PC-9 (cell line): ENCODE measurements around the gene CENPX. TPM values are rescaled to one million over a fixed set of nuclear protein-coding genes. Genes with fewer than 3 reads are reported as not detected.

Experiments
- BruUV-seq: library from RNA; stranded (reverse); fragments of 400-500 nt; replicated peaks from 2 replicates; lab custom pipeline; 2021; lab: Mats Ljungman, UMichigan
- CTCF ChIA-PET: fragments of 300-600 bp; sonication (Branson Sonifier 250); formaldehyde crosslinking; loops from one replicate; lab custom pipeline; 2022; ENCODE audit warnings: antibody characterized with exemption; lab: Charles Lee
- POLR2A ChIA-PET: fragments of 300-600 bp; sonication (Branson Sonifier 250); formaldehyde crosslinking; loops from one replicate; lab custom pipeline; 2022; ENCODE audit warnings: antibody characterized with exemption; ENCODE audit not compliant: unreplicated experiment; lab: Charles Lee
- DNase-seq, 2 experiments: peaks; one replicate each; pipeline versions ENCODE4 v3.0.0 to v3.0.0-alpha.2; 2015 to 2022; ENCODE audit warnings: mixed read lengths in 1 of 2
- H2AFZ ChIP-seq: fragments of 200-600 bp; sonication (generic); 2 replicates; pipeline ENCODE4 v1.8.1; 2017; ENCODE audit warnings: antibody characterized with exemption
- H3F3A ChIP-seq: fragments of 200-600 bp; sonication (generic); 2 replicates; pipeline ENCODE4 v1.8.1; 2017; ENCODE audit warnings: antibody characterized with exemption, mild to moderate bottlenecking, low read depth; ENCODE audit not compliant: insufficient read depth
- H3K27ac ChIP-seq: fragments of 200-600 bp; sonication (generic); 2 replicates; pipeline ENCODE4 v1.6.1; 2016; ENCODE audit warnings: mixed run types
- H3K27me3 ChIP-seq: fragments of 200-600 bp; sonication (generic); 2 replicates; pipeline ENCODE4 v1.6.1; 2016; ENCODE audit warnings: low read depth, mixed run types; ENCODE audit not compliant: insufficient read depth
- H3K36me3 ChIP-seq: fragments of 200-600 bp; sonication (generic); 2 replicates; pipeline ENCODE4 v1.6.1; 2016; ENCODE audit warnings: low read depth, mixed run types
- H3K4me1 ChIP-seq: fragments of 200-600 bp; sonication (generic); replicated peaks from 2 replicates; pipeline ENCODE4 v1.6.1; 2016; ENCODE audit warnings: mixed run types; ENCODE audit not compliant: insufficient read depth
- H3K4me2 ChIP-seq: fragments of 200-600 bp; sonication (generic); 2 replicates; pipeline ENCODE4 v1.6.1; 2017; ENCODE audit warnings: mixed run types
- H3K4me3 ChIP-seq: fragments of 200-600 bp; sonication (generic); 2 replicates; pipeline ENCODE4 v1.6.1; 2016; ENCODE audit warnings: mixed run types
- H3K79me2 ChIP-seq: fragments of 200-600 bp; sonication (generic); 2 replicates; pipeline ENCODE4 v1.6.1; 2017; ENCODE audit warnings: low read depth, mixed run types
- H3K9me2 ChIP-seq: fragments of 200-600 bp; sonication (generic); 2 replicates; pipeline ENCODE4 v1.8.1; 2017; ENCODE audit warnings: mild to moderate bottlenecking; ENCODE audit not compliant: insufficient read depth
- H3K9me3 ChIP-seq: fragments of 200-600 bp; sonication (generic); 2 replicates; pipeline ENCODE4 v1.8.1; 2016; ENCODE audit warnings: low read depth; ENCODE audit not compliant: insufficient read depth
- H4K20me1 ChIP-seq: fragments of 200-600 bp; sonication (generic); 2 replicates; pipeline ENCODE4 v1.8.1; 2017; ENCODE audit not compliant: insufficient read depth
- EZH2 ChIP-seq: fragments of 200-600 bp; sonication (generic); IDR thresholded peaks from 2 replicates; pipeline ENCODE4 v1.8.0; 2017; ENCODE audit warnings: antibody characterized with exemption, low read depth
- intact Hi-C: fragments of 100-400 bp; cut with micrococcal nuclease; formaldehyde crosslinking; loops from one replicate; pipeline ENCODE4 v1.10.0; 2022; ENCODE audit not compliant: unreplicated experiment
- total RNA-seq: library from RNA; stranded (reverse); gene quantifications from 2 replicates; pipeline ENCODE4 v1.2.3, GENCODE V29; 2021
- TF ChIP-seq, protein P1 (sequence below): fragments of 200-600 bp; sonication (generic); conservative IDR thresholded peaks from 2 replicates; pipeline ENCODE4 v1.6.1; 2017; ENCODE audit warnings: mixed run types, antibody characterized with exemption, mild to moderate bottlenecking, moderate library complexity

The CENPX gene
- total RNA-seq, 1 experiment from 2014 or later = 132 TPM

GRCh38 chr17:82065638-82066303 is 43.1 kb upstream of the CENPX start, which contains the start of gene DUS1L:
Gene DUS1L, minus strand, starts transcription at chr17:82065804. Its CDS starts 745 bp downstream, at chr17:82065059.
- ChIA-PET CTCF (interaction anchor here (0.6 kb wide), 2 partner anchors 28 to 105 kb away, joined by 3 read pairs; partner anchors contain the start of gene DCXR), POLR2A (interaction anchor here (1.2 kb wide), 1 partner anchor 28 kb away, joined by 5 read pairs; the partner anchor contains the start of gene DCXR)

DNA sequence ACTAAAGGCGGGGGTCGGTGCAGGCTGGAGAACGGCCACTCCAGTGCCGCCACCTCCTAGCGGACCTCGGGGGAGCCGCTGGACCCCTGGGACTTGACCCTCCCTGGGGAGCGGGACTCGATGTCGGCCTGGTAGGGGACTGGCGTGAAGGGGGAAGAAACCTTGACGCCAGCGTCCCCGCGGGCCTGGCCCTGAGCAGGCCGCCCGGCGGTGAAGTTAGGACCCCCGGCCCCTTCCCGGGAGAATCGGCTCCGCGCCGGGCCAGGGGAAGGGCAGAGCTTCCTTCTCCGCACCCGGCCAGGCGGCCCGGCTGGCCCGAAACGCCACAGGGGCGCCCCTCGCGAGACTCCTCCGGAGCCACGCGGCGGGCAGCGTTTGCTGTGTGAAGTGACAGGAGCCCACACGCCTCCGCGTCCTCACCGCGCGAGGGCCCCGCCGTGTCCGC is 42.5 kb upstream of the CENPX start:
- ChIA-PET CTCF (interaction anchor here (0.6 kb wide), 2 partner anchors 28 to 105 kb away, joined by 3 read pairs; partner anchors contain the start of gene DCXR), POLR2A (interaction anchor here (1.2 kb wide), 1 partner anchor 27 kb away, joined by 5 read pairs; the partner anchor contains the start of gene DCXR)
- Histone ChIP-seq H3K27me3 (no peaks in the 10 kb centered on the region), H3K4me2 (peak overlapping the region; percentile 89), H3K9me2 (no peaks in the 10 kb centered on the region), H3K4me3 (peak overlapping the region; percentile 71), H3K79me2 (peaks cover 17% of the 10 kb centered on the region; the same call in 1 of the 2 replicates), H2AFZ (peak overlapping the region; percentile 64; the same call in 1 of the 2 replicates), H3K4me1 (peaks cover 9% of the 10 kb centered on the region; the same call in 1 of the 2 replicates), H3K27ac (no peak overlapping the region), H3F3A (no peaks in the 10 kb centered on the region), H4K20me1 (no peaks in the 10 kb centered on the region), H3K36me3 (no peaks in the 10 kb centered on the region), H3K9me3 (no peaks in the 10 kb centered on the region)
- no TSS peak for BruUV-seq
- no peak for DNase-seq
- TF ChIP-seq EZH2 = no peak
- TF ChIP-seq, protein P1, sequence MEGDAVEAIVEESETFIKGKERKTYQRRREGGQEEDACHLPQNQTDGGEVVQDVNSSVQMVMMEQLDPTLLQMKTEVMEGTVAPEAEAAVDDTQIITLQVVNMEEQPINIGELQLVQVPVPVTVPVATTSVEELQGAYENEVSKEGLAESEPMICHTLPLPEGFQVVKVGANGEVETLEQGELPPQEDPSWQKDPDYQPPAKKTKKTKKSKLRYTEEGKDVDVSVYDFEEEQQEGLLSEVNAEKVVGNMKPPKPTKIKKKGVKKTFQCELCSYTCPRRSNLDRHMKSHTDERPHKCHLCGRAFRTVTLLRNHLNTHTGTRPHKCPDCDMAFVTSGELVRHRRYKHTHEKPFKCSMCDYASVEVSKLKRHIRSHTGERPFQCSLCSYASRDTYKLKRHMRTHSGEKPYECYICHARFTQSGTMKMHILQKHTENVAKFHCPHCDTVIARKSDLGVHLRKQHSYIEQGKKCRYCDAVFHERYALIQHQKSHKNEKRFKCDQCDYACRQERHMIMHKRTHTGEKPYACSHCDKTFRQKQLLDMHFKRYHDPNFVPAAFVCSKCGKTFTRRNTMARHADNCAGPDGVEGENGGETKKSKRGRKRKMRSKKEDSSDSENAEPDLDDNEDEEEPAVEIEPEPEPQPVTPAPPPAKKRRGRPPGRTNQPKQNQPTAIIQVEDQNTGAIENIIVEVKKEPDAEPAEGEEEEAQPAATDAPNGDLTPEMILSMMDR = no peak
- intact Hi-C loops = no loop called here

More at GRCh38 chr17:82065638-82066303, 43.1 kb upstream of the CENPX start, which contains the start of gene DUS1L:
- no peaks in the 10 kb centered on the region for H3F3A ChIP-seq
- peaks cover 9% of the 10 kb centered on the region; the same call in 1 of the 2 replicates for H3K4me1 ChIP-seq
- peak within 1 kb of the TSS; percentile 89 for H3K4me2 ChIP-seq
- no peaks in the 10 kb centered on the region for H3K9me2 ChIP-seq
- no peak within 1 kb of the TSS for H3K27ac ChIP-seq
- DNase-seq = peak in 1 of 2 experiments; percentile 54
- H3K36me3 ChIP-seq = no peaks in the 10 kb centered on the region
- H2AFZ ChIP-seq = peak within 1 kb of the TSS; percentile 92
- intact Hi-C loops = no loop called here
- peak within 1 kb of the TSS; percentile 71 for H3K4me3 ChIP-seq
- no peak for TF ChIP-seq EZH2
- TF ChIP-seq, protein P1 = no peak
- no peaks in the 10 kb centered on the region for H4K20me1 ChIP-seq
- H3K27me3 ChIP-seq = no peaks in the 10 kb centered on the region
- BruUV-seq = no TSS peak
- H3K79me2 ChIP-seq = peaks cover 17% of the 10 kb centered on the region; the same call in 1 of the 2 replicates
- no peaks in the 10 kb centered on the region for H3K9me3 ChIP-seq

GRCh38 chr17:82064433-82065192 is 41.9 kb upstream of the CENPX start:
- intact Hi-C loops = no loop called here
- Histone ChIP-seq H3K4me1 (peaks cover 9% of the 10 kb centered on the region; the same call in 1 of the 2 replicates), H3K9me3 (no peaks in the 10 kb centered on the region), H2AFZ (peak overlapping the region; percentile 64; the same call in 1 of the 2 replicates), H3F3A (no peaks in the 10 kb centered on the region), H3K4me2 (peak overlapping the region; percentile 89), H3K27me3 (no peaks in the 10 kb centered on the region), H3K79me2 (peaks cover 17% of the 10 kb centered on the region; the same call in 1 of the 2 replicates), H3K4me3 (peak overlapping the region; percentile 71), H4K20me1 (no peaks in the 10 kb centered on the region), H3K27ac (no peak overlapping the region), H3K9me2 (no peaks in the 10 kb centered on the region), H3K36me3 (no peaks in the 10 kb centered on the region)
- TF ChIP-seq, protein P1 = no peak
- TF ChIP-seq EZH2 = no peak
- BruUV-seq = TSS peak; percentile 42
- peak; percentile 38 to 73 for DNase-seq
- ChIA-PET CTCF (interaction anchor here (0.9 kb wide), 1 partner anchor 27 kb away, joined by 3 read pairs; the partner anchor contains the start of gene DCXR), POLR2A (interaction anchor here (0.7 to 1.2 kb wide), 2 partner anchors 27 to 177 kb away, joined by 3 to 5 read pairs; partner anchors contain the start of gene DCXR)
